GM18868 (cell line): ENCODE results near the gene BLOC1S2.
"Not testable (repeated sequence)": the region's sequence is repeated elsewhere in the genome, so short reads cannot be mapped to it uniquely, and the experiment has no call there.

ENCODE experiments used
- ATAC-seq: cut with Tn5 transposase; IDR thresholded peaks from one replicate; pipeline ENCODE4 v1.9.1; 2021; ENCODE audit warnings: mild to moderate bottlenecking, moderate library complexity; ENCODE audit not compliant: unreplicated experiment

Gene BLOC1S2

GRCh38 chr10:100286051-100287033 is at the start of gene BLOC1S2:
TSS of gene BLOC1S2 (minus strand) at chr10:100286680. CDS start at chr10:100286659, 21 bp downstream.
- ATAC-seq: peak; percentile 90

GRCh38 chr10:100334762-100335161 is 48.3 kb upstream of the BLOC1S2 start:
- no peak for ATAC-seq

- no peak for ATAC-seq
These were observed 47.4 kb upstream of the BLOC1S2 start for GRCh38 chr10:100333661-100334440.

GRCh38 chr10:100333106-100333505 is 46.6 kb upstream of the BLOC1S2 start:
- no peak for ATAC-seq

GRCh38 chr10:100330079-100330478 is 43.6 kb upstream of the BLOC1S2 start, which contains the start of gene PKD2L1:
TSS of gene PKD2L1 (minus strand) at chr10:100330228. CDS start at chr10:100330103, 125 bp downstream.
- no peak for ATAC-seq

GRCh38 chr10:100328198-100328597 is 41.7 kb upstream of the BLOC1S2 start:
- no peak for ATAC-seq

- no peak for ATAC-seq
These were observed 41.2 kb upstream of the BLOC1S2 start for GRCh38 chr10:100327718-100328009.

- peak; percentile 98 for ATAC-seq
These were observed 40.7 kb upstream of the BLOC1S2 start for GRCh38 chr10:100327007-100327717.

GRCh38 chr10:100325158-100325557 is 38.7 kb upstream of the BLOC1S2 start:
- no peak for ATAC-seq

GRCh38 chr10:100319707-100320402 is 33.4 kb upstream of the BLOC1S2 start:
- ATAC-seq: no peak

GRCh38 chr10:100318207-100318606 is 31.7 kb upstream of the BLOC1S2 start:
- ATAC-seq: no peak

- ATAC-seq: no peak
These were observed 29.1 kb upstream of the BLOC1S2 start for GRCh38 chr10:100315615-100316014.

- no peak for ATAC-seq
These were observed 24.8 kb upstream of the BLOC1S2 start for GRCh38 chr10:100311298-100311697.

GRCh38 chr10:100307684-100308083 is 21.2 kb upstream of the BLOC1S2 start:
- ATAC-seq: no peak

- ATAC-seq: no peak
These were observed 20.4 kb upstream of the BLOC1S2 start for GRCh38 chr10:100306861-100307260.

- ATAC-seq: no peak
These were observed 17.9 kb upstream of the BLOC1S2 start for GRCh38 chr10:100304414-100304813.

GRCh38 chr10:100303724-100304319 is 17.3 kb upstream of the BLOC1S2 start:
- ATAC-seq: no peak

GRCh38 chr10:100301123-100301522 is 14.6 kb upstream of the BLOC1S2 start:
- ATAC-seq: not testable (repeated sequence)

GRCh38 chr10:100297242-100297641 is 10.8 kb upstream of the BLOC1S2 start:
- ATAC-seq: no peak

- no peak for ATAC-seq
These were observed 6.6 kb upstream of the BLOC1S2 start for GRCh38 chr10:100293066-100293465.
